Measurements from ENCODE around the gene MTERF1. TPM values are rescaled to one million over a fixed set of nuclear protein-coding genes. Genes with fewer than 3 reads are reported as not detected.

Gene MTERF1
- total and polyA plus RNA-seq, 9 of the 15 experiments (the other 6 are each of a cell fraction or from before 2014, with no cell fraction given): 15.7 to 49.2 (median 29.1) TPM

GRCh38 chr7:91880413-91881241, at the start of gene MTERF1 (continued):
- TF ChIP-seq E2F4 (CRISPR knock-in tag; IDR thresholded peaks at IDR 0.05; ENCODE audit: low read depth): no peak
- TF ChIP-seq BHLHE40 (IDR thresholded peaks at IDR 0.05; ENCODE audit: low read length): no peak; the same call in 1 of the 2 replicates
- peak; percentile 74 for TF ChIP-seq MAX (CRISPR knock-in tag; IDR thresholded peaks at IDR 0.05)
- no peak for TF ChIP-seq LARP7 (IDR thresholded peaks at IDR 0.05)
- TF ChIP-seq NBN (IDR thresholded peaks at IDR 0.05; ENCODE audit: low read depth): 0 out of 2 replicates have a peak, but pooled peaks have one; percentile 57
- TF ChIP-seq ETV6 (IDR thresholded peaks at IDR 0.05; ENCODE audit: borderline replicate concordance in 1 of 2, low read depth in 2 of 2, low read length in 1 of 2): peak; percentile 94 to 97
- no peak for TF ChIP-seq ETV6 (CRISPR knock-in tag; IDR thresholded peaks at IDR 0.05; ENCODE audit: borderline replicate concordance)
- TF ChIP-seq PHF20 (IDR thresholded peaks at IDR 0.05; ENCODE audit: partially characterized antibody): peak; percentile 99
- no peak for TF ChIP-seq ZNF232 (CRISPR knock-in tag; IDR thresholded peaks at IDR 0.05)
- TF ChIP-seq TRIM24 (IDR thresholded peaks at IDR 0.05): 0 out of 4 replicates have a peak, but pooled peaks have one; percentile 18 to 28
- TF ChIP-seq CHAMP1 (IDR thresholded peaks at IDR 0.05): peak; percentile 100
- no peak for TF ChIP-seq RBM34 (IDR thresholded peaks at IDR 0.05; ENCODE audit: borderline replicate concordance, insufficient read depth, low read length)
- no peak for TF ChIP-seq POLR3A (IDR thresholded peaks at IDR 0.05; ENCODE audit: borderline replicate concordance, extremely low read depth, insufficient read depth, insufficient read length)
- TF ChIP-seq E2F5 (CRISPR knock-in tag; IDR thresholded peaks at IDR 0.05): no peak
- no peak for TF ChIP-seq NFE2L1 (tag; IDR thresholded peaks at IDR 0.05; ENCODE audit: borderline replicate concordance, low read depth)
- TF ChIP-seq ELK3 (CRISPR knock-in tag; IDR thresholded peaks at IDR 0.05): no peak
- TF ChIP-seq ZNF212 (CRISPR knock-in tag; IDR thresholded peaks at IDR 0.05): peak; percentile 73; the same call in 1 of the 2 replicates
- TF ChIP-seq CEBPG (CRISPR knock-in tag; IDR thresholded peaks at IDR 0.05): no peak
- TF ChIP-seq CEBPG (tag; conservative IDR thresholded peaks at IDR 0.05 in 1 of 2, IDR thresholded peaks at IDR 0.05 in 1 of 2): no peak
- peak; percentile 14; the same call in 1 of the 2 replicates for TF ChIP-seq ZFX (CRISPR knock-in tag; IDR thresholded peaks at IDR 0.05)
- TF ChIP-seq KLF6 (CRISPR knock-in tag; IDR thresholded peaks at IDR 0.05; ENCODE audit: borderline replicate concordance): no peak
- peak; percentile 77 for TF ChIP-seq SP2 (IDR thresholded peaks at IDR 0.05; ENCODE audit: extremely low read depth, low read depth, low read length, poor library complexity, severe bottlenecking)
- TF ChIP-seq POLR2A (conservative IDR thresholded peaks at IDR 0.05): peak; percentile 98

Data from K562 (cell line).